GM19238 (cell line): ENCODE results near the gene CCDC97.
A peak's percentile ranks its signal among the peaks of the same experiment; 100 is the strongest.

Source experiments
- DNase-seq: peaks from one replicate; pipeline ENCODE4 v3.0.0; 2011; ENCODE audit warnings: low spot score; ENCODE audit not compliant: insufficient read length

Gene CCDC97

GRCh38 chr19:41298348-41298964 is 11.5 kb upstream of the CCDC97 start:
- no peak for DNase-seq

GRCh38 chr19:41299046-41299754 is 10.8 kb upstream of the CCDC97 start:
- no peak for DNase-seq

DNA sequence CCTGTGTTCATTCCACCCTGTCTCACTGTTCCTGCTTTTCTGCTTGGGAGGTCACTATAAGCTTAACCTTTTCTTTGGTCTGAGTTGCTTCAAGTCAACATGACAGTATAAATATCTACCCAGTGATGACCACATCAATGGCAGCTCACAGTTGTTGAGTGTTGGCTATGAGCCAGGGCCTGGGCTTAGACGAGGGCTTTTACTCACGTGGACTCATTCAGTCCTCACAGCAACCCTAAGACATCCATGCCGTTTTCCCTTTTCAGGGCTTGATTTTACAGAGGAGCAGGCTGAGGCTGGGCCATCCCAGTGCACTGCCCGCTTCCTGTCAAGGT is 10.2 kb upstream of the CCDC97 start:
- no peak for DNase-seq

DNA sequence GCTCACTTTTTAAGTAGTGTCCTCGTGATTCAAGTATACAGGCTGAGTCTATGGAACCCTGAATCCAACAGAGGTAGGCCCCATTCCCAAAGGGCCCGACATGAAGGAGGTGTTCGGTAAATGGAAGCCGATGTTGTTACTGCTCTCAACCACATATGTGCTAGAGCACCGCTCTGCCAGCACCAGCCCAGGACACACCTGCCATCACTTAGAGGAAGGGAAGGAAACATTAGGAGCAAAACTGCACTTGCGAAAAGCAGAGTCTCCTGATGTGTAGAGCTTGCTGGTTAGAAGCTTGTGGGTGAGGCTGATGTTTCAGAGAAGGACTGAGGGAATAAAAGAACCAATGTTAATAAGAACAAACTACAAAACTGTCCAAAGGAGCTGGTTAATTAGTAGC is 9.4 kb upstream of the CCDC97 start:
- no peak for DNase-seq

DNA sequence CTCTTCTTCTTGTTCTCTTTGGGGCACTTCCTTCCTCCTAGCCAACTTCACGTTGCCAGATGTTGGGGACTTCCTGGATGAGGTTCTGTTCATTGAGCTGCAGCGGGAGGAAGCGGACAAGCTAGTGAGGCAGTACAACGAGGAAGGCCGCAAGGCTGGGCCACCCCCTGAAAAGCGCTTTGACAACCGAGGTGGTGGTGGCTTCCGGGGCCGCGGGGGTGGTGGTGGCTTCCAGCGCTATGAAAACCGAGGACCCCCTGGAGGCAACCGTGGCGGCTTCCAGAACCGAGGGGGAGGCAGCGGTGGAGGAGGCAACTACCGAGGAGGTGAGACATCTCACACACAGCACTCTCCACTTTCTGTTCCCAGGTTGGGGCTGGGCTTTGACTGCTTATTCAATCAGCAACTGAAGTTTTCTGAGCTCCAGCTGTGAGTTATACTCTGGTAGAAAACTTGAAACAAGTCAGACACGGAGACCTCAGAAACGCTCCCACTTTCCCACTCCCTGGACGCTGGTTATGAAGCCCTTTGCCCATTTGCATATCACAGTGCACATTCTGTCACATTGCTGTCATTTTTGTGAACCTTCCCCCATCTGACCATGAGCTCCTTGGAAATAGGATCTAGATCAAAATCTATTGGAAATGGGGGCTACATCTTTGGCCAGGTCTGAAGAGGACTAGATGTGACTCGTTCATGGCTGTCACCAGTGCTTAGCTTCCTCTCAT is 7.2 kb upstream of the CCDC97 start:
- peak; percentile 53 for DNase-seq

DNA sequence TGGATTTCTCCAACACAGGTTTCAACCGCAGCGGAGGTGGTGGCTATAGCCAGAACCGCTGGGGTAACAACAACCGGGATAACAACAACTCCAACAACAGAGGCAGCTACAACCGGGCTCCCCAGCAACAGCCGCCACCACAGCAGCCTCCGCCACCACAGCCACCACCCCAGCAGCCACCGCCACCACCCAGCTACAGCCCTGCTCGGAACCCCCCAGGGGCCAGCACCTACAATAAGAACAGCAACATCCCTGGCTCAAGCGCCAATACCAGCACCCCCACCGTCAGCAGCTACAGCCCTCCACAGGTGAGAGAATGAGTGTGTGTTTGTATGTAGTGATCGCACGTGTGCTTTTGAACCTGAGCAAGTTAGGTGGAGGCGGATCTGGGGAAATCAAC is 6.0 kb upstream of the CCDC97 start:
- DNase-seq: no peak

GRCh38 chr19:41304706-41305483 is 5.1 kb upstream of the CCDC97 start:
- no peak for DNase-seq

DNA sequence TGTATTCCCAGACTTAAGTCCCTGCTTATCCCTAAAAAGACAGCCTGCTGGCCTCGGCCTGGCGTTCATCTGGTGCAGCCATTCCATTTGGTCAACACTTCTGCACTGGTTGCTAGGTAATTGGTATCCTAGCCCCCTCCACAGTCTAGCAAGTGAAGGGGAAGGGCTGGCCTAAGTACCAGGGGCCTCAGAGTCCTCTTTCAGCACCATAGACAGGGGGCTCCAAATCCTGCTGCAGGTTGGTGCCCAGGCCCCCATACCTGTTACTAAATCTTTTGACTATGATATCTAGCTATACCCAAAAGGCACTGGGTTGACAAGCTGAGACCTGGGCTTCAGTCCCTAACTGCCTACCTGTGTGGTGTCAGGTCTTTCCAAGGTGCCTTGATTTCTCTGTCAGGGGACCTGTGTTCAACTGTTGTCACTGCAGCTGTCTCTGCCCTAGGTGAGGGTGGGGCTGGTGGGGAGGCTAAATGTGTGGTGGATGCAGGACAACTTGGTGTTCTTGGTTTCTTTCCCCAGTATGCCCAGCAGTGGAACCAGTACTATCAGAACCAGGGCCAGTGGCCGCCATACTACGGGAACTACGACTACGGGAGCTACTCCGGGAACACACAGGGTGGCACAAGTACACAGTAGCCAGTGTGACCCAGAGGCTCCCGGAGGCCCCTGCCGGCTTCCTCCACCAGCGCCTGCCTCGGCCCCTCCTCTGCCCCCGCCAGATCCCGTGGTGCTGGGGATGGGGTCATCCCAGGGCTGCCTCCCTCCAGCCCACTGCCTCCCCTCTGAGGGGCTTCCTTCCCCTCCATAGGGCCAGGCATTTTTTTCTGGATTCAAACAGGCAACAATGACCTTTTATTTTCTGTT is 3.8 kb upstream of the CCDC97 start:
- no peak for DNase-seq

DNA sequence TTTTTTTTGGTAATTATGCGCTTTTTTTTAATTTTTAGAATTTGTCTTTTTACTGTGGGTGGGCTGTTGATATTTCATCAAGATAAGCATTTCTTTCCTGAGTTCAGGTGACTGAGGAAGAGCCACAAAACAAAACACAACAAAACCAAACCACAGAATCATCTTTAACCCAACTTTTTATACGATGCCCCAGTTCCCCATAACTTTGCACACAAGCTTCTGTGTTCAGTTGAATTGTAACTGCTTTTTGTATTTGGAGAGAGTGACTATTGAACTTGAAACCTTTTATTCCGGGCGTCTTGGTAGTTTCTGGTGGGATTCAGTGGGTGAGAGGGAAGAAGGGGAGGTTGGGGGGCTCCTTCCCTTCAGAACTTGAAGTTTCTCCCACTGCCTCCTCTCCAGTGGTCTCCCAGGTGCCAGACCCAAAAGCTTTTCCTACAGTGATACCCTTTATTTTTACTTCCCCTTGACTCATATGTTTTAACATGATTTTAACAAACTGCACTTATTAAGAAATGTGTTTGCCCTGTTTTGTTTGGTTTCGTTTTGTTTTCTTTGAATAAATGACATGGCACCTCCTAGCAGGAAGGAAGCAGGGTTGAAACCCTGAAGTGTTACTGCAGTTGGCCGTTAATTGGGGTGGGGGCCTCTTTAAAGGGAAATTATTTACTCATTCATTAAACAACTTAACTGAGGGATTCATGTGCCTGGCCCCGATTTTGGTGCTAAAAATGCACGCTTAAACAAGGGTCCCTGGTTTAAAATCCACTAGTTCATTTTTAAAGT is 2.7 kb upstream of the CCDC97 start:
- no peak for DNase-seq

- DNase-seq: no peak
These were observed 2.0 kb upstream of the CCDC97 start for GRCh38 chr19:41307954-41308449.

- peak; percentile 68 for DNase-seq
These were observed 1.4 kb upstream of the CCDC97 start for GRCh38 chr19:41308450-41309179.

- no peak for DNase-seq
These were observed 566 bp upstream of the CCDC97 start for GRCh38 chr19:41309180-41310032.

- no peak for DNase-seq
These were observed 1.1 kb downstream of the CCDC97 start for GRCh38 chr19:41311072-41311471.

DNA sequence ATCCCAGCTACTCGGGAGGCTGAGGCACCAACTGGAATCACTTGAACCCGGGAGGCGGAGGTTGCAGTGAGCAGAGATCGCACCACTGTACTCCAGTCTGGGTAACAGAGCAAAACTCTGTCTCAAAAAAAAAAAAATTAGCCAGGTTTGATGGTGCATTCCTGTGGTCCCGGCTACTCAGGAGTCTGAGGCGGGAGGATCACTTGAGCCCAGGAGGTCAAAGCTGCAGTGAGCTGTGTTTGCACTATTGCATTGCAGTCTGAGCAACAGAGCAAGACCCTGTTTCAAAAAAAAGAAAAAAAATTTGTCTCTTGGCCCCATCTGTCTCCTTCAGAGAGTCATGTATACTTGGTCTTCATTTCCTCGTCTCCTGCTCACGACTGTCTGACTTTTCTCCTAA is 1.6 kb downstream of the CCDC97 start:
- DNase-seq: no peak

DNA sequence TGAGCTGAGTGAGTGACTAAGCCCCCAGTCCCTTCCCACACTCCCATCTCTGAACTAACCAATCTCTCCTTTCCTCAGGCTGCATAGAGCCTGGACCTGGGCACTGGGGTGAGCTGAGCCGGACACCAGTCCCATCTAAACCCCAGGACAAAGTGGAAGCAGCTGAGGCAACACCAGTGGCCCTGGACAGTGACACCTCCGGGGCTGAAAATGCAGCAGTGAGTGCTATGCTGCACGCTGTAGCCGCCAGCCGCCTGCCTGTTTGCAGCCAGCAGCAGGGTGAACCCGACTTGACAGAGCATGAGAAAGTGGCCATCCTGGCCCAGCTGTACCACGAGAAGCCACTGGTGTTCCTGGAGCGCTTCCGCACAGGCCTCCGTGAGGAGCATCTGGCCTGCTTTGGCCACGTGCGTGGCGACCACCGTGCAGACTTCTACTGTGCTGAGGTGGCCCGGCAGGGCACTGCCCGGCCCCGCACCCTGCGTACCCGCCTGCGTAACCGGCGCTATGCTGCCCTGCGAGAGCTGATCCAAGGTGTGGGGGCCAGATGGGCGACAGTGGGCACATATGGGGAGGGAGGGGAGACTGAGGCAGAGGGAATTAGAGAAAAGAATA is 6.4 kb downstream of the CCDC97 start:
- no peak for DNase-seq

DNA sequence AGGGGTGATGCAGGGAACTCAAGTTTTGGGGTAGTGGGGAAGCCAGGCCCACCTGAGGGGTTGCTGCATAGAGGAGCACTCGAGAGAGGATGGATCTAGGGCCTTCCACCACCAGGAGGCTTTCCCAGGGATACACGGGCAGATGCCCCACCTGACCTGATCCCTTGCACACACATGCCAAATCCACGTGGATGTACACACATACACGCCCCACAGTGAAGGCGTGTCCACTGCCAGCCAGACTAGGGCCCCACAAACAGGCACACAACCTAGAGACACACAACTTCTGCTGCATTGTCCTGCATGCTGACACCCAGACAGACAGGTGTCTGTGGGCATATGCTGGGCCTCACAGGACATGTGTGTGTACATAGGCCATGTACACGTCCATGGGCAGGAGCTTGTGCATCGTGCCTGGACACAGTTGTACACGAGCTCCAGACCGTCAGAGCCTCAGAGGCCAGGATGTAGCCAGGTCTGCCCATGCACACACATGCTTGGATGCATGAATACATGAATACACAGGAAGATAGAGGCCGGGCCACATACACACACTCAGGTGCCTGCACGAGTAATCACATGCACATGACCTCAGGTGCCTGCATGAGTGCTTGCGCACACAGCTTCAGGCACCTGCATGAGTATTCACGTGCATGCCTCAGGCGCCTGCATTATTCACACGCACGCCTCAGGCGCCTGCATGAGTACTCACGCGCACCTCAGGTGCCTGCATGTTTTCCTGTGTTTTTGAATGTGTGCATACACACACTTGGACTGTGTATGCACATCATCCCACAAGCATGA is 8.9 kb downstream of the CCDC97 start:
- DNase-seq: no peak

GRCh38 chr19:41319500-41320184 is 9.7 kb downstream of the CCDC97 start:
- no peak for DNase-seq
